ENCODE data around the gene TNFRSF14.
A peak's percentile ranks its signal among the peaks of the same experiment; 100 is the strongest.

Gene TNFRSF14

DNA sequence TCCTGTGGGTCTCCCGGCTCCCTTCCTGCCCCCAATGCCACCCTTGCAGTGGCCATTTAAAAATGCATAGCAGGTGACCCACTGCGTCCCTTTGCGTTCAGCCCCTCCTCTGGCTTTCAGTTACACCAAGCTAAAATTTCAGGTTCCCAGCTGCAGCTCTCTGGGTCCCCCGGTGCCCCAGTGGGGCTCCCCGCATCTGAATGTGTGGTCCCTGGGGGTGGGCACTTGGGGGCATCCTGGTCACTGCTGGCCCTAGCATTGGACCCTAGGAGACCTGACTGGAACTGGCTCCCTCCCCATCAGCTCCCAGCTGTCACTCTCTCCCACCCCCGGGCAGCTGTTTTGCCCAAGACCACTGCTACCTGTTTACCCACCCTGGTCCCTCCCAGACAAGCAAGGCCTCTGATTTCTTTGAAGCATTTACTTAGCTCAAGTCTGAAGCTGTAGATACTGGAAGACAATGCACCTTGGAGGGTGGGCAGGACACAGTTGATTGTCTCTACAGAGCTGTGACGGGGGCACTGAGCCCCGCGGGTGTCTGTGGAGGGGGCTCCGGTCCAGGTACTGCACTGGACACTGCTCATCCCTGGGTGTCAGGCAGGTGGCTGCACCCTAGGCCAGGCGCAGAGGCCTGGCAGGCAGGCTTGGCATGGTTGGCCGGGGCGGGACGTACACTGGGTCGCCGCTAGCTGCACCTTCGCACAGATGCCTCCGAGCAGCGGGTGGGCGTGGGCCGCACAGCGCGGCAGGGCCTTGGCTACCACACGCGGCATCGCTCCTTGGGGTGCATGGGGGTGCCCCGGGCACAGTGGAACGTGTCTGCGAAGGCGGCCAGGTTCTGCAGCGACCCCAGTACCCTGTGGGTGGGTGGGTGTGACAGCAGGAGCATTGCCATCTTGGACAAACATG, 34.3 kb downstream of the TNFRSF14 start:
- DNase-seq = no peak

GRCh38 chr1:2591233-2591580, 35.0 kb downstream of the TNFRSF14 start:
- no peak for DNase-seq

- DNase-seq = no peak
Measured at GRCh38 chr1:2591581-2592261, 35.5 kb downstream of the TNFRSF14 start.

- no peak for DNase-seq
Measured at GRCh38 chr1:2592672-2593071, 36.5 kb downstream of the TNFRSF14 start.

DNA sequence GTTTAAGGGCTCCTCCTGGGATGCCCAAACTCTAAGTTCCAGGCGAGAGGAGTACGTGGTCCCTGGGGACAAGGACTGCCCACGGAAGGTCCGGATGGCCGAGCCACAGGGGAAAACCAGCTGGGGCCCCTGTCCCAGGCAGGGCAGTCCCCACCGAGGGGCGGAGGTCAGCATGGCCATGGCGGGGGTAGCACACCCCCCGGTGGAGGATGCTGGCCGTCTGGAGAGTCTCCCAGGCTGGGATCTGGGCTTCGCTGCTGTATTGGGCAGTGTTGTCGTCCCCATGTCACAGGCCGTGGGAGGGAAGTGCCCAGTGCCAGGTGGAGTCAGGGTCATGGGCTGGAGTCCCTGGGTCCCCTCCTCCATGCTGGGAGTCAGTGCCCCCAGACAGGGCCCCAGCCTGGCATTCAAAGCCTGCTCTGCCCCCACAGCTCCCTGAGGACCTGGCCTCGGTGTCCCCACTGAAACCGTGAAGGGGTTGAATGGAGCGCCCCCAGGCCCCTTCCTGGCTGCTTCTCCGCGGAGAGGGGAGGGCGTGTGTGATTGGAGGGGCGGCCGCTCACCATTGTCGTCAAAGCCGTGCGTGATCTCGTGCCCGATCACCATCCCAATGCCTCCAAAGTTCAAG, 37.2 kb downstream of the TNFRSF14 start:
- DNase-seq = no peak

DNA sequence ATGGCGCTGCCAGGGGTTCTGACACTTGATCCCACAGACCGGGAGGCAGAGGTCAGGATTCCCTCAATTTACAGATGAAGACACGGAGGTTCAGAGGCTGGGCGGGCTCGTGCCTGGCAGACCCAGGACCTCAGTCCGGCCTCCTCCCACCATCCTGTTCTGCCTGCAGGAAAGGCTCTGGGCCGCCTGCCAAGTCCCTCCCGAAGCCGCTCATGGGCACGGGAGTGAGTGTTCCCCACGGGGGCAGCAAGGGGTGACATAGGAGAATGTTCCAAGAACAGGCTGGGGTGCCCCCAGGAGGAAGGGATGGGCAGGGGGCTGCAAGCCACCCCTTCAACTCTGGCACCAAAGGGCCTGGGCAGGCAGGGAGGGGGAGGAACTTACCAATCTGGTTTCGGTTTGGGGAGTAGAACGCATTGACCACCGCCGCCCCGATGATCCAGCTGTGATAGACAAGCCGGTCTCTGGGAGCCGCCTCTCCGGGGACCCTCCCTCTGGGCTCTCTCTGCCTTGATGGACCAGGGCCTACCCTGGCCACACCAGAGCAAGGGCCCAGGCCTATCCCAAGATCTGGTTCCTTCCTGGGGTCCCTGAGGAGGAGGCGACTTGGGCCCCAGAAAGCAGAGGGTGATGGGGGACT, 38.0 kb downstream of the TNFRSF14 start:
- peak; percentile 72 for DNase-seq

GRCh38 chr1:2594641-2595131, 38.5 kb downstream of the TNFRSF14 start:
- no peak for DNase-seq

DNA sequence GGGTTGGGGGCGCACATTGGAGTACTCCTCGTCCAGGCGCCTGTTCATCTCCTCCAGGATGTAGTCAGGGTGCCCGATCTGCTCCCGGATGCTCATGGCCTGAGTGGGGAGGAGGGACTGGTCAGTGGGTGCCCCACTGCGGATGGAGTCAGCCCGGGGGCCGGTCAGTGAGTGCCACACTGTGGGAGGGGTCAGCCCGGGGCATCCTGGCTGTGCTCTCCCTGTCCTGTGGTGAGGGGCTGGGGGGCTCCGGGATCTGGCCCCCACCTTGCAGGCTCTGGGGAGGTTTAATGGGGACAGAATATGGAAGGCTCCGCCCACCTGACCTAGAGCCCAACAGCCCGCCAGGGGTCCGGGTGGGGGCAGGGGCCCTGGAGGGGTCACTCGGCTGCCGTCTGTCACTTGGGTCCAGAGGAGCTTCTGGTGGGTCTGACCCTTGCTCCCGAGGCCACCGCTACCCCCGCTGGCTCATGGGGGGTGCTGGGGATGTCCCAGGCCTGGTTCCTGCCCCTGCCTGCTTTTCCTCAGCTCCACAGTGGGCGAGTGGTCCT, 39.2 kb downstream of the TNFRSF14 start:
- no peak for DNase-seq

GRCh38 chr1:2595812-2596529, 39.8 kb downstream of the TNFRSF14 start:
- DNase-seq = no peak

DNA sequence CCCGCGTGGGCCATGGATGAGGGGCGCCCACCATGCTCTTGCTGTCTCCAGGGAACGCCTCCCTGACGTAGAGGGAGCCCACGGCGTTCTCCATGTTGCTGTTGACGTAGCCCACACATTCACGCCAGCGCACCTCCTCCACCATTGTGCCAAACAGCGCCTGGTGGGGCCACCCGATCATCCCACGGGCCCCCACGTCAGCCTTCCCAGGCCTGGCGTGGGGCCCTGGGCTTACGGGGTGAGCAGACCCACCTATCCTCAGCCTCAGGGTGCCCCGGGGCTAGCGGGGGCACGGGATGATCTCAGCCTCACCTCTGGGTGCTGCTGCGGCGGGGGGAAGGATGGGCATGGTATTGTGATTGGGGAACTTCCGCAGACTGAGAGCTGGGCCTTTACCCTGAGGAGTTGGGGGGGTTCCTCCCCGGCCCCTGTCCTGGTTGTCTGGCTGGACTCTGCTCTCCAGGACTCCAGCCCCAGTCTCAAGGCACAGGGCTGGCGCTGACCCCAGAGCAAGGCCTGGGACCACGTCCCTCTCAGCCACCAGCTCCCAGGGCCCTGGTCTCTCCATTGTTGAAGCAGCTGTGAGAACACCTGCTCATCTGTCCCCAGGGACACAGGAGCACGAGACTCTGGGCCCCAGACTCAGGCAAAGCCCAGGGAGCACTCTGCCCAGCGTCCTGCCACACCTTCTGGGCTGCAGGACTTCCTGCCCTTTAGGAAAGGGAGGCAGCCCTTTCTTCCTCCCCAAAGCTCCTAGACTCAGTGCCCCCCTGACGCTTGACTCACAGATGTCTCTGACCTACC, 40.6 kb downstream of the TNFRSF14 start:
- DNase-seq = no peak

DNA sequence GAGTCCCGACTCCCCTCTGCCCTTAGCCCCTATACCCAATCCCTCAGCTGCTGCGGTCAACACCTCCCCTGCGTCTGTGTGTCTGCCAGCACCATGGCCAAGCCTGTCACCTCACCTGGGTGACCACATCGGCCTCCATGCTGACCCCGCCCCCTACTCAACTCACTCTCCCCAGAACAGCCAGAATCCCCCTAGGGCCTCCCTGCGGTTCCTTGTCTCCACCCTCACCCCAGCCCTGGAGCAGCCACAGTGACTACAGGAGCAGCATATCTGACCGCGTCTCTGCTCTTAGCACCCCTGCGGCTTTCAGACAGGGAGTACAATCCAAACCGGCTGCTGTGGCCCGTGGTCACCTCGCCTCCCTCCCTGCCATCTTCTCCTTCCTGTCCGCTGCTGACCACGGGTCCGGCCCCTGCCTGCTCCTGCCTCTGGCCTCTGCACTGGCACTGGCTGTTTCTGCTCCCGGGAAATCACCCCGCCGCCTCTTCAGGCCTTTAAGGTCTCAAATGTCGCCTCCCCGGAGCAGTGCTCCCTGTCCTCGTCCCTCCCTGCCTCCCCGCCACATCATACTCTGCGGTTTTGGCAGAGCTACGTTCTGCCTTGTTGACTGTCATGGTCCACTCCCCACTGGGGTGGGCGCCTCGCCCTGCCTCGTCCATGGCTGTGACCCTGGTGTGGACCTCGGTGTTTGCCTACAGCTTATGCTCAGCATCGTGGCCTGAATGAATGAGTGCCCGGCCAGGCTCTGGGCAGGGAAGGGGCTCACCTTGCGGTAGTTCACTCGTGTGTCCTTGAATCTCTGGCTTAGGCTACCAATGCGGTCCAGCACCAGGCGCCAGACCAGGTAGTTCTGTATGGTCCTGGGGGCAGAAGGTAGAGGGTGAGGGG, 41.5 kb downstream of the TNFRSF14 start:
- DNase-seq = no peak

GRCh38 chr1:2598329-2598931, 42.3 kb downstream of the TNFRSF14 start:
- DNase-seq = no peak

DNA sequence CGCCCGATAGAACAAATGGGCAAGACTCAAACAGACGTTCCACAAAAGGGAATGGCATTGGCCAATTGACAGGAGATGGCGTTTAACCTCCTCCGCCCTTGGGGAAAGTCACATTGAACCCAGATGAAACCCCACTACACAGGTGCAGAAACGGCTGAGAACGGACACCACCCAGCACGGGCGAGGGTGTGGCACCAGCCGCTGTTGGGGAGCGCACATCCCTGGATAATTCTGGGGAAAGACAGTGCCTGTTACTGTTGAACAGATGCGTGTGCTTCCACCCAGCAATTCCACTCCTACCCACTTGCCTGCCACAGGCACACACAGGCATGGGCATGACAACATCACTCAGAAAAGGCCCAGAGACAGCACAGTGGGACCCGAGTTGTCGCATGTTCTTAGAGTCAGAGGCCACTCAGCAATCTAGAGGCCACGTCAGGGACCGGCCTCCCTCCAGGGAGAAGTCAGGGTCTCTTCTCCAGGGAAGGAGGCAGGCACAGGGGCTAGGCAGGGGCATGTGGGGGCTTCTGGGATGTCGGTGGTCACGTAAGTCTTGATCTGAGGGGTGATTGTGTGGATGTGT, 45.6 kb downstream of the TNFRSF14 start:
- no peak for DNase-seq

- DNase-seq = no peak
Measured at GRCh38 chr1:2602311-2602835, 46.2 kb downstream of the TNFRSF14 start.

DNA sequence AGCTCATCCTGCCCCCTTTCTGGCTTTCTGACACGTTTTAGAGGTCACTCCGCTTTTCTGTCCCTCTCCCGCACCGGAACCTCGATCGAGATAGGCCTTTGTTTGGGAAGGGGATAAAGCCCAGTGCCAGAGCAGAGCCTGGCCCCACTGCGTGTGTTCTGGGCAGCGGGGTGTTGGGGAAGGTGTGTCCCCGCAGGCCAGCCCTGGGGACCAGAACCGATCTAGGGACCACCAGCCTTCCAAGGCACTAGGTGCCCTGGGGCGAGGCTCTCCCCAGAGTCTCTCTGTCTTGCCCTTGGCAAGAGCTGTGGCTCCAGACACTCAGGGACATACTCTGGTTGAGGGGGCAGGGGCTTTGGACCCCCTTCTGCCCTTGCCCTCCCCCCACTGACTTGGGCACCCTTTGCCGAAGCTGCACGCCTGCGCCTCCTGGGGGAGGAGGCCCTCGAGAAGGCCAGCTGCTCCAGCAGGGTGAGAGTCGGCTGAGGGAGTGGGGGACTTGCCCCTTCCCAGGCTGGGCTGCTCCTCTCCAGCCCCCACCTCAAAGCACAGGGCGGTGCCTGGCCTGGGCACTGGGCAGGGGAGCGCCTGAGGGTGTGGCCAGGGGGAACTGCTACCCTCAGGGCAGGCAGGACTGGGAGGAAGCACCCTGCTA, 46.8 kb downstream of the TNFRSF14 start:
- DNase-seq = no peak

DNA sequence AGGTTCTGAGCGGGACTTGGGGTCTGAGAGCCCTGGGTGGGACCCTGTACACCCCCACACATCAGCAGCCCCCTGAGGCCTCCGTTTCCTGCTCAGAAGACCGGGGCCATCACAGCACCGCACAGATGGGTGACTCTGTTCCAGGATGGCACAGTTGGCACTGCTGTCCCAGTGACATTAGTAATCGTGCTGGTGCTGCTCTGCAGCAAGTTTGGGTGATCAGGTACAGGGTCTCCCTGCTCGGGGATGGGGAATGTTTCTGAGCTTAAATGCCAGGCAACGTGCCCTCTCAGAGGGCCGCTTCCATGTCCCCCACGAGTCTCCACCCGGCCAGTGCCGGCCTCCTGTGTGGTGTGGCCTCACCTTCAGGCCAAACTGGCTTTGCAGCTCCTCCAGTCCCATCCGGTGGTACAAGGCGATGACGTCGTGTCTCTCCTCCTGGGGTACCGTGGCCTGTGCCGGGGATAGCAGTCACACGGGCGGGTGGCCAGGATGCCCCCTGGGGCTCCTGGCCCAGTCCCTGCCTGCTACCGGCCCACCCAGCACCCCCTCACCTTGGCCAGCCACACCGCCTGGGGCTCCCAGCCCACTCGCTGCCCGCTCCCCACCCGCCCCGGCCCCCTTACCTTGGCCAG, 47.5 kb downstream of the TNFRSF14 start:
- DNase-seq = no peak

GRCh38 chr1:2604156-2604843, 48.1 kb downstream of the TNFRSF14 start:
- no peak for DNase-seq
